SK-N-SH (cell line): ENCODE results near the gene AKR1C1. TPM values are rescaled to one million over a fixed set of nuclear protein-coding genes. Genes with fewer than 3 reads are reported as not detected.
"Not testable (repeated sequence)": the region's sequence is repeated elsewhere in the genome, so short reads cannot be mapped to it uniquely, and the experiment has no call there.

Source experiments
- CTCF ChIA-PET: fragments of 300-600, 350-600 bp; formaldehyde crosslinking; extraction: SDS; loops from one replicate; lab custom pipeline; 2021; lab: Yijun Ruan, JAX
- POLR2A ChIA-PET: fragments of 350-600 bp; sonication (Branson Sonifier 250); formaldehyde crosslinking; extraction: SDS; loops from one replicate; lab custom pipeline; 2020; ENCODE audit warnings: antibody characterized with exemption, inconsistent platforms; lab: Yijun Ruan, JAX
- DNase-seq: peaks from one replicate; pipeline ENCODE4 v3.0.0; 2012
- H2AFZ ChIP-seq: fragments of 200-600 bp; sonication (generic); 2 replicates; pipeline ENCODE4 v1.8.1; 2016; ENCODE audit warnings: antibody characterized with exemption, mild to moderate bottlenecking, low read depth
- H3F3A ChIP-seq: fragments of 200-600 bp; sonication (generic); replicated peaks from 2 replicates; pipeline ENCODE3; 2016; ENCODE audit warnings: antibody characterized with exemption, mild to moderate bottlenecking; ENCODE audit not compliant: insufficient read depth
- H3K27ac ChIP-seq, 2 experiments: fragments of 200-500 bp in 1 of 2; fragments of 200-600 bp in 1 of 2; sonication (Bioruptor generic) in 1 of 2; sonication (generic), shearing (Covaris generic) in 1 of 2; 2 replicates each; pipeline versions ENCODE4 v1.5.1 to v1.6.1; 2014 to 2016; ENCODE audit warnings: low read depth in 2 of 2, inconsistent platforms in 1 of 2, low read length in 1 of 2, mild to moderate bottlenecking in 1 of 2, mixed read lengths in 1 of 2
- H3K27me3 ChIP-seq: fragments of 200-600 bp; sonication (generic), shearing (Covaris generic); 2 replicates; pipeline ENCODE4 v1.6.1; 2016; ENCODE audit warnings: mixed run types; ENCODE audit not compliant: insufficient read depth
- H3K36me3 ChIP-seq, 2 experiments: fragments of 200-500 bp in 1 of 2; fragments of 200-600 bp in 1 of 2; sonication (Bioruptor generic) in 1 of 2; sonication (generic) in 1 of 2; replicated peaks in 1 of 2; 2 replicates each; pipeline versions ENCODE3 to v1.5.1; 2014 to 2016; ENCODE audit warnings: low read length in 1 of 2, mild to moderate bottlenecking in 1 of 2; ENCODE audit not compliant: insufficient read depth in 2 of 2, control insufficient read depth in 1 of 2
- H3K4me1 ChIP-seq, 2 experiments: fragments of 200-500 bp in 1 of 2; fragments of 200-600 bp in 1 of 2; sonication (Bioruptor generic) in 1 of 2; sonication (generic), shearing (Covaris generic) in 1 of 2; 2 replicates each; pipeline versions ENCODE4 v1.5.1 to v1.6.1; 2014 to 2016; ENCODE audit warnings: low read depth in 1 of 2, low read length in 1 of 2, mixed run types in 1 of 2; ENCODE audit not compliant: insufficient read depth in 2 of 2, control insufficient read depth in 1 of 2
- H3K4me2 ChIP-seq: fragments of 200-600 bp; sonication (generic), shearing (Covaris generic); 2 replicates; pipeline ENCODE4 v1.6.1; 2017; ENCODE audit warnings: mixed run types
- H3K4me3 ChIP-seq, 2 experiments: fragments of 200-500 bp in 1 of 2; fragments of 200-600 bp in 1 of 2; sonication (Bioruptor generic) in 1 of 2; sonication (generic), shearing (Covaris generic) in 1 of 2; 2 replicates each; pipeline versions ENCODE4 v1.5.1 to v1.8.1; 2014 to 2016; ENCODE audit warnings: low read depth in 2 of 2, inconsistent platforms in 1 of 2, low read length in 1 of 2, mild to moderate bottlenecking in 1 of 2, mixed read lengths in 1 of 2, moderate library complexity in 1 of 2
- H3K79me2 ChIP-seq: fragments of 200-600 bp; sonication (generic); 2 replicates; pipeline ENCODE4 v1.8.1; 2017; ENCODE audit warnings: mild to moderate bottlenecking; ENCODE audit not compliant: insufficient read depth
- H3K9ac ChIP-seq: fragments of 200-600 bp; sonication (generic); 2 replicates; pipeline ENCODE4 v1.6.1; 2017; ENCODE audit warnings: mixed run types
- H3K9me2 ChIP-seq: fragments of 200-600 bp; sonication (generic); 2 replicates; pipeline ENCODE4 v1.6.1; 2017; ENCODE audit warnings: mixed run types
- H3K9me3 ChIP-seq: fragments of 200-600 bp; sonication (generic); 2 replicates; pipeline ENCODE4 v1.6.1; 2017; ENCODE audit warnings: mixed run types, mild to moderate bottlenecking, moderate library complexity
- H4K20me1 ChIP-seq: fragments of 200-600 bp; sonication (generic); 2 replicates; pipeline ENCODE4 v1.6.1; 2017; ENCODE audit warnings: mild to moderate bottlenecking, mixed run types; ENCODE audit not compliant: insufficient read depth
- CHD2 ChIP-seq: fragments of 150-350 bp; IDR thresholded peaks from 2 replicates; pipeline ENCODE4 v1.6.1; 2018; ENCODE audit warnings: low read length; ENCODE audit not compliant: partially characterized antibody
- ELF1 ChIP-seq: IDR thresholded peaks from 2 replicates; pipeline ENCODE4 v1.4.0; 2012
- FOSL2 ChIP-seq: IDR thresholded peaks from 2 replicates; pipeline ENCODE4 v1.4.0; 2012; ENCODE audit warnings: low read depth, mild to moderate bottlenecking, moderate library complexity, borderline replicate concordance
- GABPA ChIP-seq: IDR thresholded peaks from 2 replicates; pipeline ENCODE4 v1.4.0; 2012; ENCODE audit warnings: low read depth, mild to moderate bottlenecking
- MAX ChIP-seq: IDR thresholded peaks from 2 replicates; pipeline ENCODE4 v1.4.0; 2012; ENCODE audit warnings: low read depth
- MEF2A ChIP-seq: IDR thresholded peaks from 2 replicates; pipeline ENCODE4 v1.4.0; 2012; ENCODE audit warnings: low read depth, borderline replicate concordance
- MXI1 ChIP-seq: IDR thresholded peaks from 2 replicates; pipeline ENCODE4 v1.6.1; 2012; ENCODE audit warnings: mild to moderate bottlenecking, low read depth, low read length, improper control_type of control experiment
- NRF1 ChIP-seq: IDR thresholded peaks from 2 replicates; pipeline ENCODE4 v1.6.1; 2012; ENCODE audit warnings: low read depth, mild to moderate bottlenecking, low read length
- PBX3 ChIP-seq: IDR thresholded peaks from 2 replicates; pipeline ENCODE4; 2012
- POLR2AphosphoS5 ChIP-seq: IDR thresholded peaks from 2 replicates; pipeline ENCODE4 v1.6.1; 2012; ENCODE audit warnings: low read depth, low read length
- RCOR1 ChIP-seq: fragments of 150-350 bp; IDR thresholded peaks from 2 replicates; pipeline ENCODE4 v1.6.1; 2017; ENCODE audit warnings: antibody characterized with exemption, low read length
- RFX5 ChIP-seq: IDR thresholded peaks from 2 replicates; pipeline ENCODE4 v1.6.1; 2012; ENCODE audit warnings: mild to moderate bottlenecking, improper control_type of control experiment, low read length
- RXRA ChIP-seq: IDR thresholded peaks from 2 replicates; pipeline ENCODE4 v1.4.0; 2012; ENCODE audit warnings: low read depth, mild to moderate bottlenecking, borderline replicate concordance
- SIN3A ChIP-seq: IDR thresholded peaks from 2 replicates; pipeline ENCODE4 v1.6.1; 2012; ENCODE audit warnings: low read depth, mild to moderate bottlenecking, low read length, moderate library complexity, borderline replicate concordance
- TAF1 ChIP-seq: IDR thresholded peaks from 2 replicates; pipeline ENCODE4 v1.6.1; 2012; ENCODE audit warnings: low read depth, mild to moderate bottlenecking, low read length, moderate library complexity, borderline replicate concordance
- WGBS: methylation state at CpG from one replicate; pipeline ENCODE4 v1.1.6; 2017; ENCODE audit warnings: low lambda C conversion rate; 5-methylcytosine and 5-hydroxymethylcytosine counted together
- polyA plus RNA-seq, 3 experiments: library from polyadenylated mRNA; depleted of rRNA; stranded (reverse); fragments of >200 nt; gene quantifications; 2 replicates each; pipeline ENCODE4 v1.2.3, GENCODE V29; 2012
- TF ChIP-seq, protein P1 (sequence below): fragments of 150-350 bp; IDR thresholded peaks from 2 replicates; pipeline ENCODE4 v1.6.1; 2016; ENCODE audit warnings: mild to moderate bottlenecking, low read depth, low read length

Gene AKR1C1
- polyA plus RNA-seq, 1 of the 3 experiments (the other 2 are of a cell fraction) = 1.3 TPM

DNA sequence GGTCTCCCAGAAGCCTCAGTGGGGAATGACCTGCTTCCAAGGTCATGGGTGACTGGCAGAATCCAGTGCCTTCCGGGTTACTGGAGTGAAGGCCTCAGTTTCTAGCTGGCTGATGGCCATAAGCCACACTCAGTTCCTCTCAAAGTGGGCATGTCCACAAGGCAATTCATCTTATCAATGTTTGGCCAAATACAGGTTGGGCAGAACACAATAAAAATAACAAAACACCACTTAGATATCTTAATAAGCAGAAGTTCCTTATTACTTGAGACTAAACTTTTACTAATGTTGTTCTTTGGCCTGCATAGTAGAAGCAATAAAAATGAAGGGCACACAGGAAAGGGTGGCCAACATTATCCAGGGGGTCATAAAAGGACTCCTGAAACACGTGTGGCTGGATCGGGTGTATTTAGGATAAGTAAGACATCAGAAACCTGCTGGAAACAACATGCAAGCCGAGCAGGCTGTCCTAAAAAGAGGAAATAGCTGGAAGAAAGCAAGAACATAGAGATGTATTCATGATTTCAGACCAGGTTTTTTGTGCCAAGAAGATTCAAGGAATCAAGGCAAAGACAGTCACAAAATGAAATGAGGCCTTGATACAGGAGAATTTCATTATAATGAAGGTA lies 60.1 kb downstream of the AKR1C1 start:
- Histone ChIP-seq H2AFZ (no peak overlapping the region), H3K4me2 (no peak overlapping the region), H3K9me3 (no peaks in the 10 kb centered on the region), H4K20me1 (no peaks in the 10 kb centered on the region), H3K4me3 (no peak overlapping the region), H3F3A (no peaks in the 10 kb centered on the region), H3K9ac (no peak overlapping the region), H3K27ac (no peak overlapping the region), H3K36me3 (no peaks in the 10 kb centered on the region), H3K4me1 (peaks cover 3 to 8% of the 10 kb centered on the region in 2 experiments; a peak in 2 of 4 replicates), H3K9me2 (no peaks in the 10 kb centered on the region), H3K79me2 (no peaks in the 10 kb centered on the region), H3K27me3 (no peaks in the 10 kb centered on the region)
- WGBS = 25% methylated on average over 4 of the region's 4 CpGs
- TF ChIP-seq GABPA (no peak), PBX3 (no peak), TAF1 (no peak), SIN3A (no peak), MAX (no peak), RCOR1 (no peak)
- no peak for DNase-seq
- ChIA-PET CTCF (no interaction called here), POLR2A (no interaction called here)

- H2AFZ ChIP-seq, H4K20me1 ChIP-seq, H3K4me3 ChIP-seq, H3K79me2 ChIP-seq, CTCF ChIA-PET, H3K9me2 ChIP-seq, H3K4me2 ChIP-seq, H3K4me1 ChIP-seq, H3F3A ChIP-seq, POLR2A ChIA-PET, DNase-seq, H3K9ac ChIP-seq, H3K36me3 ChIP-seq, H3K27ac ChIP-seq, H3K27me3 ChIP-seq, H3K9me3 ChIP-seq: not testable (repeated sequence)
Observed at GRCh38 chr10:5025461-5025881, 62.3 kb downstream of the AKR1C1 start.

- Histone ChIP-seq H3K9me2 (no peaks in the 10 kb centered on the region), H2AFZ (no peak overlapping the region), H3K36me3 (no peaks in the 10 kb centered on the region), H3K79me2 (no peaks in the 10 kb centered on the region), H3K27ac (no peak overlapping the region), H3K27me3 (no peaks in the 10 kb centered on the region), H3F3A (no peaks in the 10 kb centered on the region), H4K20me1 (no peaks in the 10 kb centered on the region), H3K9me3 (no peaks in the 10 kb centered on the region), H3K4me3 (no peak overlapping the region), H3K9ac (no peak overlapping the region), H3K4me1 (no peaks in the 10 kb centered on the region), H3K4me2 (no peak overlapping the region)
- 37% methylated on average over 1 of the region's 1 CpG for WGBS
- TF ChIP-seq RXRA (no peak), GABPA (no peak), MEF2A (no peak), FOSL2 (no peak), NRF1 (no peak), RCOR1 (no peak), RFX5 (no peak), CHD2 (no peak), MXI1 (no peak), POLR2AphosphoS5 (no peak), ELF1 (no peak)
- TF ChIP-seq, protein P1, sequence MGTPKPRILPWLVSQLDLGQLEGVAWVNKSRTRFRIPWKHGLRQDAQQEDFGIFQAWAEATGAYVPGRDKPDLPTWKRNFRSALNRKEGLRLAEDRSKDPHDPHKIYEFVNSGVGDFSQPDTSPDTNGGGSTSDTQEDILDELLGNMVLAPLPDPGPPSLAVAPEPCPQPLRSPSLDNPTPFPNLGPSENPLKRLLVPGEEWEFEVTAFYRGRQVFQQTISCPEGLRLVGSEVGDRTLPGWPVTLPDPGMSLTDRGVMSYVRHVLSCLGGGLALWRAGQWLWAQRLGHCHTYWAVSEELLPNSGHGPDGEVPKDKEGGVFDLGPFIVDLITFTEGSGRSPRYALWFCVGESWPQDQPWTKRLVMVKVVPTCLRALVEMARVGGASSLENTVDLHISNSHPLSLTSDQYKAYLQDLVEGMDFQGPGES = no peak
- no peak for DNase-seq
- POLR2A ChIA-PET = no interaction called here
- CTCF ChIA-PET = no interaction called here
Observed at GRCh38 chr10:5030989-5031388, 67.8 kb downstream of the AKR1C1 start.

DNA sequence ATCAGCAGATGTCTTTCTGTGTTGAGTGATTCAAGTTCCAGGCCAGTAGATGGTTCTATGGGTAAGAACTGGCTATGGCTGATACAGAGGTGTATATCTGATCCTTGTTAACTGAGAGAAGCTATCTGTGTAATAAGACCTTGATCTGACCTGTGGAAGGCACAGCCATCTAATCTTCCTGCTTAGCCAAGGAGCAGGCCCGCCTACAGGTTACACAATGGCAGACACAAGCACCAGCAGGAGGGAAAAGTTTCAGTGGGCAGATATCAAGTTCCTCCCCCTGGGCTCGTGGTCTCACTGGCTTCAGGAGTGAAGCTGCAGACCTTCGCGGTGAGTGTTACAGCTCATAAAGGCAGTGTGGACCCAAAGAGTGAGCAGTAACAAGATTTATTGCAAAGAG lies 68.4 kb downstream of the AKR1C1 start:
- H4K20me1 ChIP-seq, H2AFZ ChIP-seq, H3K36me3 ChIP-seq, DNase-seq, H3K4me2 ChIP-seq, H3F3A ChIP-seq, H3K27ac ChIP-seq, H3K9ac ChIP-seq, H3K4me1 ChIP-seq, H3K27me3 ChIP-seq, H3K79me2 ChIP-seq, H3K9me2 ChIP-seq, POLR2A ChIA-PET, H3K9me3 ChIP-seq, H3K4me3 ChIP-seq, CTCF ChIA-PET: not testable (repeated sequence)
- 51% methylated on average over 4 of the region's 4 CpGs for WGBS
